H1 (cell line): ENCODE data around the gene TNS2.

Experiments used
- CTCF ChIP-seq, 3 experiments: IDR thresholded peaks; 1 replicate in 2 of 3; 2 replicates in 1 of 3; pipeline versions ENCODE4 v1.5.1 to v1.6.1; 2011; ENCODE audit warnings: low read length in 3 of 3, mild to moderate bottlenecking in 3 of 3, inconsistent platforms in 2 of 3, low read depth in 1 of 3, moderate library complexity in 1 of 3; ENCODE audit not compliant: insufficient read depth in 1 of 3; ENCODE audit errors: control extremely low read depth in 1 of 3
- GABPA ChIP-seq: IDR thresholded peaks from 2 replicates; pipeline ENCODE4 v1.6.1; 2011; ENCODE audit warnings: mild to moderate bottlenecking, low read length, moderate library complexity, borderline replicate concordance; ENCODE audit not compliant: insufficient read depth
- GTF2F1 ChIP-seq: IDR thresholded peaks from 2 replicates; pipeline ENCODE4 v1.6.1; 2012; ENCODE audit warnings: low read depth, low read length, improper control_type of control experiment, borderline replicate concordance
- POLR2A ChIP-seq, 2 experiments: IDR thresholded peaks; 1 replicate in 1 of 2; 2 replicates in 1 of 2; pipeline ENCODE4 v1.6.1; 2011; ENCODE audit warnings: low read depth in 2 of 2, low read length in 2 of 2, mild to moderate bottlenecking in 2 of 2; ENCODE audit errors: control extremely low read depth in 1 of 2
- RAD21 ChIP-seq, 2 experiments: IDR thresholded peaks in 1 of 2; conservative IDR thresholded peaks in 1 of 2; 2 replicates each; pipeline ENCODE4 v1.6.1; 2011; ENCODE audit warnings: low read depth in 2 of 2, low read length in 2 of 2, improper control_type of control experiment in 1 of 2, inconsistent platforms in 1 of 2, mild to moderate bottlenecking in 1 of 2, moderate library complexity in 1 of 2
- TCF12 ChIP-seq: IDR thresholded peaks from 2 replicates; pipeline ENCODE4 v1.6.1; 2011; ENCODE audit warnings: low read depth, mild to moderate bottlenecking, low read length

GRCh38 chr12:53042607-53043454 is 7.0 kb upstream of the TNS2 start:
- TF ChIP-seq CTCF (IDR thresholded peaks at IDR 0.05; ENCODE audit: control extremely low read depth in 1 of 3, insufficient read depth in 1 of 3, low read depth in 1 of 3, low read length in 3 of 3) (no peak), POLR2A (IDR thresholded peaks at IDR 0.05; ENCODE audit: control extremely low read depth in 1 of 2, low read depth in 2 of 2, low read length in 2 of 2) (no peak), GABPA (no peak), TCF12 (no peak), RAD21 (IDR thresholded peaks at IDR 0.05 in 1 of 2, conservative IDR thresholded peaks at IDR 0.05 in 1 of 2; ENCODE audit: low read depth in 2 of 2, low read length in 2 of 2) (no peak), GTF2F1 (no peak)
